RPMI8226 (cell line): ENCODE data around the gene CCDC154.
"Not testable (repeated sequence)": the region's sequence is repeated elsewhere in the genome, so short reads cannot be mapped to it uniquely, and the experiment has no call there.

Experiments
- DNase-seq: peaks from one replicate; pipeline ENCODE4 v3.0.0-alpha.2; 2015

The CCDC154 gene, protein sequence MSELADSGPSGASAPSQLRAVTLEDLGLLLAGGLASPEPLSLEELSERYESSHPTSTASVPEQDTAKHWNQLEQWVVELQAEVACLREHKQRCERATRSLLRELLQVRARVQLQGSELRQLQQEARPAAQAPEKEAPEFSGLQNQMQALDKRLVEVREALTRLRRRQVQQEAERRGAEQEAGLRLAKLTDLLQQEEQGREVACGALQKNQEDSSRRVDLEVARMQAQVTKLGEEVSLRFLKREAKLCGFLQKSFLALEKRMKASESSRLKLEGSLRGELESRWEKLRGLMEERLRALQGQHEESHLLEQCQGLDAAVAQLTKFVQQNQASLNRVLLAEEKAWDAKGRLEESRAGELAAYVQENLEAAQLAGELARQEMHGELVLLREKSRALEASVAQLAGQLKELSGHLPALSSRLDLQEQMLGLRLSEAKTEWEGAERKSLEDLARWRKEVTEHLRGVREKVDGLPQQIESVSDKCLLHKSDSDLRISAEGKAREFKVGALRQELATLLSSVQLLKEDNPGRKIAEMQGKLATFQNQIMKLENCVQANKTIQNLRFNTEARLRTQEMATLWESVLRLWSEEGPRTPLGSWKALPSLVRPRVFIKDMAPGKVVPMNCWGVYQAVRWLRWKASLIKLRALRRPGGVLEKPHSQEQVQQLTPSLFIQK

GRCh38 chr16:1443980-1444729 is at the start of gene CCDC154:
CCDC154 (minus strand) TSS chr16:1444556; CDS start chr16:1444322, 234 bp downstream.
- DNase-seq: no peak

DNA sequence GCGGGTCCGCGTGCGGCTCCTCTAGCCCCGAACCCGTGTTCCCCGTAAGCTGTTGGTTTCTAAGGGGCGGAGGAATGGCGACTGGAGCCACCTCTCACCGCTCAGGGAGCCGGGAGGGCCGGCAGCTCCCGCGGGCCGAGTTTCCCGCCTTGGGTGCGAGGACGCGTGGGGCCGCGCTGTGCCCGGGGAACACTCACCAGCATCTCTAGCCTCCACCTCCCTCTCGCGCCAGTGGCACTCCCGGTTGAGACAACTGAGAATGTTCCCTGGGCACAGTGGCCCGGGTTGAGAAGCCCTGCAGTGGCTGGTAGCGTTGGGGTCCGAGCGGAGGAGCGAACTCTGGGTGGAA is 49.4 kb upstream of the CCDC154 start:
- DNase-seq: peak; percentile 49

DNA sequence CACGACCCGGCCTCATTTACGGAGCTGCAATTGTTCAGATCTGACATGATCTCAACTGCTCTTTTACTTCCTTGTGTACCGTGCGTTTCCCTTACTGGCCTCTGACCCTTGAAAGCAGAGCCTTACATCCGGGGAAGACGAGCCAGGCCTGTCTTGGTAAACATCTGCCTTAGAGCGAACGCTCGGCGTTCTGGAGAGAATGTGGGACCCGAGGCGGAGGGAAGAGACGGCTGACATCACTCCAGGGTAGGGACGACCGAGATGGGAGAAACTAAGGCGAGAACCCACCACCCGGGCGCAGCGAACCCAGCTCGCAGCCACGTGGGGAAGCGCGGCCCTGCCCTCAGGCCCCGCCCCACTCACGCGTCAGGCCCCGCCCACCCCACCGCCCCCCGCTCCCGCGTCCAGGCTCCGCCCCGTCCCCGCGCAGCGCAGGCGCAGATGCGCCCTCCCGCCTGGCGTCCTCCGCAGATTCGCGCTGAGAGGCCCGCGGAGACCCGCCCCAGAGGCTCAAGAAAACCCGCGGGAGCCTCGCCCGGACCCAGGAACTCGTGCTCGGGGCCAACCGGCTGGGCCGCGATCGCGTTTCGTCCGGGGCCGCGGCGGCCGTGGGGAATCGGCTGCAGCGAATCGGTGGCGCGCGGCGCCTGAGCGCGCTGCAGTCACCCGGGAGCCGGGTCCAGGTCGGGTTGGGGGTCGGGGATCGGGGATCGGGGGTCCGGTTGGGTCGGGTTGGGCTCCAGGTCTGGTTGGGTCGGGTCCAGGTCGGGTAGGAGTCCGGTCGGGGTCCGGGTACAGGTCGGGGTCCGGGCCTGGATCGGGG is 48.8 kb upstream of the CCDC154 start, which contains the start of gene TELO2:
TSS of gene TELO2 (plus strand) at position 438 of the 823 bp plus-strand sequence. CDS start 922 bp downstream, outside the sequence.
- DNase-seq: peak; percentile 93

GRCh38 chr16:1492082-1492922 is 47.9 kb upstream of the CCDC154 start:
- DNase-seq: no peak

GRCh38 chr16:1491327-1491726 is 47.0 kb upstream of the CCDC154 start:
- DNase-seq: no peak

DNA sequence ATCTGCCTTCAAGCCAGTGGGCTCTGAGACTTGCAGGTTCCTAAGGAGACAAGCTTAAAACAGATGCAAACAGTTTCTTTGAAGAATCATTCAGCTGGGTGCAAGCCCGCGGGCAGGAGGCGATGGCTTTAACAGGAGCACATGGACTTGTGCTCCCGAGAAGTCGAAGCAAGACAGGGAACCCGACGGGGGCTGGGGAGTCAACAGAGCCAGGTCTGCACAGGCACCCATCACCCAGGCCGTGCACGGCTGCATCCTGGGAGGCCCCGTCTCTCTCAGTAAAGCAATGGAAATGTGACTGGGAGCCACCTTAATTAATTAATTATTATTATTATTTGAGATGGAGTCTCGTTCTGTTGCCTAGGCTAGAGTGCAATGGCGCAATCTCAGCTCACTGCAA is 44.7 kb upstream of the CCDC154 start:
- no peak for DNase-seq

- DNase-seq: no peak
Observed at GRCh38 chr16:1488619-1489018, 44.3 kb upstream of the CCDC154 start, which contains the start of gene PTX4. PTX4 (minus strand) TSS chr16:1488944; CDS start chr16:1488909, 35 bp downstream.

- DNase-seq: no peak
Observed at GRCh38 chr16:1488054-1488601, 43.8 kb upstream of the CCDC154 start.

- DNase-seq: no peak
Observed at GRCh38 chr16:1487395-1488053, 43.2 kb upstream of the CCDC154 start.

DNA sequence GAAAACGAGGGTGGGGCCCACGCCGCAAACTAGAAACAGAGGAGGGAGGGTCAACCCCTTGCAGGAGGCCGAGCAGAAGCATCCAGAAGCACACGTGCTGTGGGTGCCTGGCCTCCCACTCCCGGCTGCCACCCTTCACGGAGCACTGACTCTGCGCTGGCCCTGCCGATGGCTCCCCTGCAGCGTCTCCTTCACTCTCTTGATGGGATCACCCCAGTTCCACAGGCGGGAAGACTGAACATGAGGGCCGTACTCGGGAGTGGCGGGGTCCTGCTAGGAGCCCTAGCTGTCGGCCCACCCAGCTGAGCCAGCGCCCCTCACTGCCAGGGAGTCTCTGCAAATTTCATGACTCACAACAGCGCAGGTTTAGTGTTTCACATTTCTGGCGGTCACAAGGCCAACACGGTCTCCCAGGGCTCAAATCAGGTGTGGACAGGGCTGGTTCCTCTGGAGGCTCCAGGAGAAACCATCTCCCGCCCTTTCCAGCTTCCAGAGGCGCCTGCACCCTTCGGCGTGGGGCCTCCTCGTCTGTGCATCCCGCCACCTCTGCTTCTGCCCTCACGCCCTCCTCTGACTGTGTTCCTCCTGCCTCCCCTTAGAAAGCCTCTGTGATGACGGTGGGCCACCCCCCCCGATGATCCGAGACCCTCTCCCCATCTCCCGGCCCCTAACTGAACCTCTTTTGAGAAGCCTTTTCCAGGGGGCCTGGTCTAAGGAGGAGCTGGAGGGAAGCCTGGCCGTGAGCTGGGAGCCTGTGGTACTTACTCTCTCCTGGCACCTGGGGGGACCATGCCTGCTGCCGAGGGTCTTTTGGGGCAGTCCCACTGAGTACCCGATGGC is 42.4 kb upstream of the CCDC154 start:
- no peak for DNase-seq

DNA sequence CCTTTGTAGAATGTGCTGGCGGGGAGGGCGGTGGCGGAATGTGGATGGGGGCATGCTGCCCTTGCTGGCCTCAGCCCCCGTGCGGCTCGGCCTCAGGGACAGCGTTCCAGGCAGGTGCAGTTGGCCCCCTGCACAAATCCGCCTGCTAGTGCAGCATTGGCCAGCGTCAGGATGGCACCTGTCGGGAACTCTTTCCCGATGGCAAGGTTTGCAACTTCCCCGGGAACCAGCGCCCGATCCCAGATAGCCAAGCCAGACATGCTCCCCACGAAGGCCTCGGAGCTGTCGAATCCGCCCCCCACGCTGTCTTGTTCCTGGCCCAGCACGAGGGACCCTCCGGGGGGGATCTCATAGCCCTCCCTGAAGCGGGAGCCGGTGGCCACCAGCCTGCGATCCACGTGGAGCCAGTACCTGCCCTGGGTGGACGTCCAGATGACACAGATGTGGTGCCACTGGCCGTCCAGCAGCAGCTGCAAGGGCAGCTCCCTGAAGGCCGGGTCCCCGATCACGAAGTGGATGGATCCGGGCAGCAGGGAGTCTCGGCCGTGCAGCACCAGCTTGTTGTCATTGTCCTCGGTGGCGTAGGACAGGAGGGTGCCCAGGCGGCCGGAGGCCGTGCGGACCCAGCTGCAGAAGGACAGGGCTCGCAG is 41.6 kb upstream of the CCDC154 start:
- no peak for DNase-seq

- no peak for DNase-seq
Observed at GRCh38 chr16:1481906-1482835, 37.8 kb upstream of the CCDC154 start.

- DNase-seq: not testable (repeated sequence)
Observed at GRCh38 chr16:1478937-1479336, 34.6 kb upstream of the CCDC154 start.

- no peak for DNase-seq
Observed at GRCh38 chr16:1477033-1477432, 32.7 kb upstream of the CCDC154 start.

DNA sequence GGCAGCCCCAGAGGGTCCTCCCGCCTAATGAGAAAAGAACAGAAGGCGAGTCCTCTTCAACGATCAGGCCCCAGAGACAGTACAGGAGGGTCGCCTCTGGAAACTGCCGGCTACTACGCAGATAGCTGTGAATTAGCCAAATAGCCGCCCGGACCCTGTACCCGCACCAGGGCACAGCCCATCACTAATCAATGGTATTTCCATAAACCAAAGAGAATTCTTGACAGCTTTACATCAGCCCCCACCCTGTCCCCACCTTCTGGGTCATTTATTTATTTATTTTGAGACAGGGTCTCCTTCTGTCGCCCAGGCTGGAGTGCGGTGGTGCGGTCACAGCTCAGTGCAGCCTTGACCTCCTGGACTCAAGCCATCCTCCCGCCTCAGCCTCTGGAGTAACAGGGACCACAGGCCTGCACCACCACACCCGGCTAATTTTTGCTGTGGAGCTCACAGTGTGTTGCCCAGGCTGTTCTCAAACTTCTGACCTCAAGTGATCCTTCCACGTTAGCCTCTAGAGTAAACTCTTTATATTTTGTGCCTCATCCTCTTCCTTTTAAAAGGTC is 31.3 kb upstream of the CCDC154 start:
- DNase-seq: no peak

- DNase-seq: peak; percentile 93
Observed at GRCh38 chr16:1474796-1475551, 30.6 kb upstream of the CCDC154 start, which contains the start of gene CLCN7. CLCN7 (minus strand) TSS chr16:1475028; CDS start chr16:1474974, 54 bp downstream.
